Large intestine (tissue), 12 donors: ENCODE measurements around the gene SPSB2. TPM values are rescaled to one million over a fixed set of nuclear protein-coding genes. Genes with fewer than 3 reads are reported as not detected.

Experiments used
- DNase-seq, 2 donors: peaks; one replicate each; pipeline versions ENCODE4 v3.0.0 to v3.0.0-alpha.2; 2013
- H3K27ac ChIP-seq: one replicate; pipeline ENCODE4 v1.5.1; 2013; ENCODE audit warnings: low read length
- H3K27me3 ChIP-seq: 2 replicates; pipeline ENCODE4 v1.6.1; 2013; ENCODE audit warnings: low read length; ENCODE audit not compliant: control insufficient read depth, insufficient read depth
- H3K36me3 ChIP-seq: 2 replicates; pipeline ENCODE4 v1.6.1; 2013; ENCODE audit warnings: low read length; ENCODE audit not compliant: control insufficient read depth, insufficient read depth
- H3K4me1 ChIP-seq: one replicate; pipeline ENCODE4 v1.6.1; 2013; ENCODE audit warnings: low read length; ENCODE audit not compliant: control insufficient read depth, insufficient read depth
- H3K4me3 ChIP-seq: one replicate; pipeline ENCODE4 v1.5.1; 2013; ENCODE audit warnings: low read length
- H3K9me3 ChIP-seq: one replicate; pipeline ENCODE4 v1.6.1; 2013; ENCODE audit warnings: mild to moderate bottlenecking, low read depth, low read length, moderate library complexity; ENCODE audit not compliant: control insufficient read depth
- WGBS: methylation state at CpG from one replicate; pipeline ENCODE4 v1.1.5; 2013; ENCODE audit warnings: low lambda C conversion rate; ENCODE audit not compliant: insufficient coverage; 5-methylcytosine and 5-hydroxymethylcytosine counted together
- long read RNA-seq, 11 donors: transcript quantifications; one replicate each; lab custom pipeline, GENCODE V29; 2026
- polyA plus RNA-seq: library from polyadenylated mRNA; unstranded; fragments of 120-200 nt; gene quantifications from one replicate; pipeline ENCODE4 v1.2.1, GENCODE V29; 2013

The SPSB2 gene
- polyA plus RNA-seq = 15.3 TPM
- long read RNA-seq, donor 1, partial matches to known transcripts = 61 of 63 reads
- long read RNA-seq, donor 1, other reads (novel, unspliced or antisense) = 0 of 63 reads
- long read RNA-seq, donor 2, partial matches to known transcripts = 8 of 12 reads
- long read RNA-seq, donor 2, other reads (novel, unspliced or antisense) = 0 of 12 reads
- long read RNA-seq, donor 3 = 0 reads
- long read RNA-seq, donor 4, partial matches to known transcripts = 0 of 1 reads
- long read RNA-seq, donor 4, other reads (novel, unspliced or antisense) = 0 of 1 reads
- long read RNA-seq, donor 5 = 0 reads
- long read RNA-seq, donor 6, partial matches to known transcripts = 36 of 39 reads
- long read RNA-seq, donor 6, other reads (novel, unspliced or antisense) = 0 of 39 reads
- long read RNA-seq, donor 7, partial matches to known transcripts = 70 of 71 reads
- long read RNA-seq, donor 7, other reads (novel, unspliced or antisense) = 0 of 71 reads
- long read RNA-seq, donor 8, partial matches to known transcripts = 16 of 18 reads
- long read RNA-seq, donor 8, other reads (novel, unspliced or antisense) = 0 of 18 reads
- long read RNA-seq, donor 9, transcript SPSB2-205 (3 exons, 1,236 nt) = major isoform, 10 of 27 reads
- long read RNA-seq, donor 9, partial matches to known transcripts = 17 of 27 reads
- long read RNA-seq, donor 9, other reads (novel, unspliced or antisense) = 0 of 27 reads
- long read RNA-seq, donor 10, transcript SPSB2-205 (3 exons, 1,236 nt) = major isoform, 10 of 31 reads
- long read RNA-seq, donor 10, partial matches to known transcripts = 21 of 31 reads
- long read RNA-seq, donor 10, other reads (novel, unspliced or antisense) = 0 of 31 reads
- long read RNA-seq, donor 11, transcript SPSB2-205 (3 exons, 1,236 nt) = major isoform, 8 of 86 reads
- long read RNA-seq, donor 11, partial matches to known transcripts = 77 of 86 reads
- long read RNA-seq, donor 11, other reads (novel, unspliced or antisense) = 0 of 86 reads

DNA sequence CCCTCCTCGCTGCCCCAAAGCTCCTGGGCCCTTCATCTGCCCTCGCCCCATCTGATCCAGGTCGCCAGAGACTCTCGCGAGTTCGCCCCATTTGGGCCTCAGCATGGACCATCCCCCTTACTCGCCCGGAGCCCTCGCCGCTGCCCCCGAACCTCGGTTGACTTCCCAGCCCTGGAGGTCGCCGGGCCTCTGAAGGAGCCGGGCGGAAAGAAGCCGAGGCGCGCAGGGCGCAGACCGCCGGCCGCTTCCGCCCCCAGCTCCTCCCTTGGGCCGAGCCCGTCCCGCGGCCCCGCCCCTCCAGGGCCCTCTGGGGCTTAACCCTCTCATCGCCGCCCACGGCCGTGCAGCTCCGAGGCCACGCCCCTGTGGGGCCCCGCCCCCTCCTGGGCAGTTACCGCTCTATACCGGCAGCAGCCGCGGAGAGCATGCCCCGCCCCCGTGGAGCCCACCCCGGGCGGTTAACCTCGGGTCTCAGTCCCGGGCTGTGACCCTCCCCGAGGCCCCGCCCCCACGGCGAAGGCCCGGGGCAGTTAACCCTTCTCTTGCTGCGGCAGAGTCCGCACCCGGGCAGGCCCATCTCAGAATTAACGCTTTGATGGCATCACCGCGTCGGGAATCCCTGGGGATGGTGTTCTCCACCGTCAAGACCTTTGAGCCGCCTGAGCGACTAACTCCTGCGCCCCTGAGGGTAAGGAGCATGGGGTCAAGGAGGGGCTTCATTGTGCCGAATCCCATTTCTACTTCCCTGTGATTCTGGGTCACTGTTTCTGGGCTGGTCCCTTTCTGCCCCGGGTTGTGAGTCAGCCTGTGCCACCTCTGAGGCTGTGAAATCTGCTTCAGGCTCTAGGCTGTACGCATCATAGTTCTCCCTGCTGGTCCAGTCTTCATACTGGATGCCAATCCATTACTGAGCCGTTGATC lies at the start of gene SPSB2:
Gene SPSB2, minus strand, starts transcription at position 210 of the 921 bp plus-strand sequence. CDS start 402 bp downstream, outside the sequence.
- Histone ChIP-seq H3K9me3 (no peaks in the 10 kb centered on the region), H3K4me3 (peak within 1 kb of the TSS; percentile 91), H3K27ac (peak within 1 kb of the TSS; percentile 91), H3K27me3 (no peaks in the 10 kb centered on the region), H3K36me3 (peaks cover 25% of the 10 kb centered on the region), H3K4me1 (peaks cover 30% of the 10 kb centered on the region)
- no CpG with 5 or more reads among the region's 66 CpGs for WGBS
- peak; percentile 98 for DNase-seq

DNA sequence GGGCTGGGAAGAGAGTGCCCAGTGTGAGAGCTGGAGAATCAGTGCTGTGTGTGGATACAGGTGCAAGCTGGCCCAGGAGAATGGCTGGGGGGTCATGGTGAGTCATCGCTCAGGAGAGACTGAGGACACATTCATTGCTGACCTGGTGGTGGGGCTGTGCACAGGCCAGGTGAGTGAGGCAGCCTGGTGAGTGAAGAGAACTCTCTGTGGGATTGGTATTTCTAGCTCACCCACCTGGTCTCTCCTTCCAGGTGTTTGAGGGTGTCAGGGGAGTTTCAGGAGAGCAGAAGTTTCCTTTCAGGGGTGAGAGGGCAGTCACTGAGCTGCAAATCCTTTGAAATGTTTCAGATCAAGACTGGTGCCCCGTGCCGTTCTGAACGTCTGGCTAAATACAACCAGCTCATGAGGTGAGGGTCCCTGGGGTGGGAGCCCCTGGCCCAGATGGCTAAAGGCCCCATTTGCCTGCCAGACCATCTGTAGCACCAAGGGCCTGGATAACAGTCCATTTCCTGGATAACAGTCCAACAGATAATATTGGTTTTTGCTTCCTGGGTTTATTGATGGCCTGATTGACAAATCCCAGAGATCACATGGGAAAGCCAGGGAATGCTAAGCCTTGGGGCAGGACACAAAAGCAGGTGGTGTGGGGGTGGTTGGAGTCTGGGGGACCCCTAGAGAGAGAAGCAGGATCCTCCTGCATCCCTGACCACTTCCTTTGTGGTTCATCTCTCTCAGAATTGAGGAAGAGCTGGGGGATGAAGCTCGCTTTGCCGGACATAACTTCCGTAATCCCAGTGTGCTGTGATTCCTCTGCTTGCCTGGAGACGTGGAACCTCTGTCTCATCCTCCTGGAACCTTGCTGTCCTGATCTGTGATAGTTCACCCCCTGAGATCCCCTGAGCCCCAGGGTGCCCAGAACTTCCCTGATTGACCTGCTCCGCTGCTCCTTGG lies 49.2 kb upstream of the SPSB2 start:
- H3K9me3 ChIP-seq = no peaks in the 10 kb centered on the region
- WGBS = no CpG with 5 or more reads among the region's 9 CpGs
- H3K27me3 ChIP-seq = no peaks in the 10 kb centered on the region
- no peak for DNase-seq
- H3K4me1 ChIP-seq = peaks cover 26% of the 10 kb centered on the region
- no peaks in the 10 kb centered on the region for H3K36me3 ChIP-seq
- no peak overlapping the region for H3K27ac ChIP-seq
- H3K4me3 ChIP-seq = no peak overlapping the region

DNA sequence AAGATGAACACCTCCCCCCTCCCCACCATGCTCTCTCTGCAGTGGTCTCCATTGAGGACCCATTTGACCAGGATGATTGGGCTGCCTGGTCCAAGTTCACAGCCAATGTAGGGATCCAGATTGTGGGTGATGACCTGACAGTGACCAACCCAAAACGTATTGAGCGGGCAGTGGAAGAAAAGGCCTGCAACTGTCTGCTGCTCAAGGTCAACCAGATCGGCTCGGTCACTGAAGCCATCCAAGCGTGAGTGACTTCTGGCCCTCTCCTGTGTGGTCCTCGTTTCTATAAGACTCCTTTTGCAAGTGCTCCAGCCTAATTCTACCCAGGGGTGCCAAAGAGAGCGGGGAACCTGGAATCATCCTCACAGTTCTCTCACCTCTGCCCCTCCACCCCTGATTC lies 48.4 kb upstream of the SPSB2 start:
- Histone ChIP-seq H3K36me3 (no peaks in the 10 kb centered on the region), H3K4me3 (no peak overlapping the region), H3K27ac (no peak overlapping the region), H3K4me1 (peaks cover 20% of the 10 kb centered on the region), H3K27me3 (peaks cover 2% of the 10 kb centered on the region), H3K9me3 (no peaks in the 10 kb centered on the region)
- WGBS = no CpG with 5 or more reads among the region's 7 CpGs
- DNase-seq = no peak

GRCh38 chr12:6919588-6919987 lies 46.5 kb upstream of the SPSB2 start:
- no peak for DNase-seq
- Histone ChIP-seq H3K36me3 (no peaks in the 10 kb centered on the region), H3K27ac (no peak overlapping the region), H3K4me1 (peaks cover 9% of the 10 kb centered on the region), H3K27me3 (peaks cover 15% of the 10 kb centered on the region), H3K4me3 (no peak overlapping the region), H3K9me3 (no peaks in the 10 kb centered on the region)
- no CpG with 5 or more reads among the region's 7 CpGs for WGBS

- Histone ChIP-seq H3K36me3 (no peaks in the 10 kb centered on the region), H3K9me3 (peaks cover 4% of the 10 kb centered on the region), H3K4me3 (no peak overlapping the region), H3K27ac (no peak overlapping the region), H3K27me3 (peaks cover 30% of the 10 kb centered on the region), H3K4me1 (peaks cover 12% of the 10 kb centered on the region)
- WGBS = no CpG with 5 or more reads among the region's 14 CpGs
- DNase-seq = no peak
Measured at GRCh38 chr12:6917491-6918231, 44.6 kb upstream of the SPSB2 start.

DNA sequence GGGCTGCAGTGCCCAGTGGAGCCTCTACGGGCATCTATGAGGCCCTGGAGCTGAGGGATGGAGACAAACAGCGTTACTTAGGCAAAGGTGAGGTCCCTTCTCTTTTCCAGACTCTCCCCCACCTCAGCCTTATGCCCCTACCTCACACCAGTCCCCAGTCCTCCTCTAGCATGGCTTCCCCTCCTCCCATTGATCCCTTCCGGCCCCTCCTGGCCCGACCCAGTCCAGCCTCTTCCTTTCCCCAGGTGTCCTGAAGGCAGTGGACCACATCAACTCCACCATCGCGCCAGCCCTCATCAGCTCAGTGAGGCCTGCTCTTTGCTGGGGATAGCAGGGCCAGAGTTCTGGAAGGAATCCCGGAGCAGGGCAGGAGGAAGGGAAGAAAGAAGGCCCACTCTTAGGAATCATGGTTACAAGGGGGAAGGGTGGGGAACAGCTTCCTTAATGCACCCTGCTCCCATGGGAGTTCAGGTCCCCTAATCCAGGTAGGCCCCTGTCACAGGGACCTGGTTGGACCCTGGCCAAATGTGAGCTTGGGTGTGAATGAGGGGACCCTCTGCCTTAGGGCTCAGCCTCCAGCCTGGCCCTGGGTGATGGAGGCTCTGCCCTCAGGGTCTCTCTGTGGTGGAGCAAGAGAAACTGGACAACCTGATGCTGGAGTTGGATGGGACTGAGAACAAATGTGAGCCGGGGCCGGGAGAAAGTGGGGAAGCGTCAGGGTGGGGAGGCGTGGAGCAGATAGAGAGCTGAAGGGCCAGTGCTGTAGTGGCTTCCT lies 43.5 kb upstream of the SPSB2 start:
- H3K27ac ChIP-seq = no peak overlapping the region
- peaks cover 4% of the 10 kb centered on the region for H3K9me3 ChIP-seq
- no peak overlapping the region for H3K4me3 ChIP-seq
- H3K36me3 ChIP-seq = no peaks in the 10 kb centered on the region
- peaks cover 12% of the 10 kb centered on the region for H3K4me1 ChIP-seq
- 90% methylated on average over 2 of the region's 11 CpGs for WGBS
- H3K27me3 ChIP-seq = peaks cover 39% of the 10 kb centered on the region
- DNase-seq = no peak

DNA sequence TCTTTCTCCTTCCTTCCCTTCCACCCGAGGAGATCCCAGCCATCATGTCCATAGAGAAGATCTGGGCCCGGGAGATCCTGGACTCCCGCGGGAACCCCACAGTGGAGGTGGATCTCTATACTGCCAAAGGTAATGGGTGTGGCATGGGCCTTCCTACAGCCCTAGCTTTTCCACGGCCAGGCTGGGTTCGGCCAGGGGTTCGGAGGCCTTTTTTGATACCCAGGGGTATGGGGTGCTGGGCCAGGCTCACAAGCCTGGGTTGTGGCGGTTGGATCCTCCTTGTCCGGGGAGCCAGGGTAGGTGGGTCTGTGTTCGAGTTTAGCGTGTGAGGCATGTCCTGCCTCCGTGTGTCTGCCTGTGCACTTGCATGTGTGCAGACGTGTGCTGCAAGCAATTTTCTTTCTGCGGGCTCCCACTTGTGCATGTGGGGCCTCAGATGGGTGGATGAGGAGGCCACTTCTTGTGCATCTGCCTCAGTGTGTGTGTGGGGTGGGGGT lies 42.7 kb upstream of the SPSB2 start:
- DNase-seq = no peak
- H3K27ac ChIP-seq = no peak overlapping the region

More for the DNA sequence above, 42.7 kb upstream of the SPSB2 start:
- peaks cover 12% of the 10 kb centered on the region for H3K4me1 ChIP-seq
- H3K27me3 ChIP-seq = peaks cover 42% of the 10 kb centered on the region
- peaks cover 4% of the 10 kb centered on the region for H3K9me3 ChIP-seq
- no peaks in the 10 kb centered on the region for H3K36me3 ChIP-seq
- no CpG with 5 or more reads among the region's 14 CpGs for WGBS
- H3K4me3 ChIP-seq = no peak overlapping the region
